Large intestine (tissue), 12 donors: Measurements from ENCODE around the gene CCDC186. TPM values are rescaled to one million over a fixed set of nuclear protein-coding genes. Genes with fewer than 3 reads are reported as not detected.

Experiments
- DNase-seq, 2 donors: peaks; one replicate each; pipeline versions ENCODE4 v3.0.0 to v3.0.0-alpha.2; 2013
- H3K27ac ChIP-seq: one replicate; pipeline ENCODE4 v1.5.1; 2013; ENCODE audit warnings: low read length
- H3K27me3 ChIP-seq: 2 replicates; pipeline ENCODE4 v1.6.1; 2013; ENCODE audit warnings: low read length; ENCODE audit not compliant: control insufficient read depth, insufficient read depth
- H3K36me3 ChIP-seq: 2 replicates; pipeline ENCODE4 v1.6.1; 2013; ENCODE audit warnings: low read length; ENCODE audit not compliant: control insufficient read depth, insufficient read depth
- H3K4me1 ChIP-seq: one replicate; pipeline ENCODE4 v1.6.1; 2013; ENCODE audit warnings: low read length; ENCODE audit not compliant: control insufficient read depth, insufficient read depth
- H3K4me3 ChIP-seq: one replicate; pipeline ENCODE4 v1.5.1; 2013; ENCODE audit warnings: low read length
- H3K9me3 ChIP-seq: one replicate; pipeline ENCODE4 v1.6.1; 2013; ENCODE audit warnings: mild to moderate bottlenecking, low read depth, low read length, moderate library complexity; ENCODE audit not compliant: control insufficient read depth
- WGBS: methylation state at CpG from one replicate; pipeline ENCODE4 v1.1.5; 2013; ENCODE audit warnings: low lambda C conversion rate; ENCODE audit not compliant: insufficient coverage; 5-methylcytosine and 5-hydroxymethylcytosine counted together
- long read RNA-seq, 11 donors: transcript quantifications; one replicate each; lab custom pipeline, GENCODE V29; 2026
- polyA plus RNA-seq: library from polyadenylated mRNA; unstranded; fragments of 120-200 nt; gene quantifications from one replicate; pipeline ENCODE4 v1.2.1, GENCODE V29; 2013

CCDC186 gene
- polyA plus RNA-seq = 34.0 TPM
- long read RNA-seq, donor 1, transcript CCDC186-202 (2 exons, 1,928 nt) = major isoform, 7 of 7 reads
- long read RNA-seq, donor 1, partial matches to known transcripts = 0 of 7 reads
- long read RNA-seq, donor 1, other reads (novel, unspliced or antisense) = 0 of 7 reads
- long read RNA-seq, donor 2, transcript CCDC186-202 (2 exons, 1,928 nt) = major isoform, 7 of 7 reads
- long read RNA-seq, donor 2, partial matches to known transcripts = 0 of 7 reads
- long read RNA-seq, donor 2, other reads (novel, unspliced or antisense) = 0 of 7 reads
- long read RNA-seq, donor 3 = 0 reads
- long read RNA-seq, donor 4 = 0 reads
- long read RNA-seq, donor 5, partial matches to known transcripts = 0 of 1 reads
- long read RNA-seq, donor 5, other reads (novel, unspliced or antisense) = 0 of 1 reads
- long read RNA-seq, donor 6, partial matches to known transcripts = 0 of 4 reads
- long read RNA-seq, donor 6, other reads (novel, unspliced or antisense) = 0 of 4 reads
- long read RNA-seq, donor 7, partial matches to known transcripts = 0 of 2 reads
- long read RNA-seq, donor 7, other reads (novel, unspliced or antisense) = 0 of 2 reads
- long read RNA-seq, donor 8, transcript CCDC186-202 (2 exons, 1,928 nt) = major isoform, 7 of 55 reads
- long read RNA-seq, donor 8, transcript CCDC186-201 (3 exons, 2,035 nt) = minor isoform, 5 of 55 reads
- long read RNA-seq, donor 8, partial matches to known transcripts = 43 of 55 reads
- long read RNA-seq, donor 8, other reads (novel, unspliced or antisense) = 0 of 55 reads
- long read RNA-seq, donor 9, transcript CCDC186-202 (2 exons, 1,928 nt) = major isoform, 6 of 6 reads
- long read RNA-seq, donor 9, partial matches to known transcripts = 0 of 6 reads
- long read RNA-seq, donor 9, other reads (novel, unspliced or antisense) = 0 of 6 reads
- long read RNA-seq, donor 10, transcript CCDC186-202 (2 exons, 1,928 nt) = major isoform, 5 of 6 reads
- long read RNA-seq, donor 10, partial matches to known transcripts = 0 of 6 reads
- long read RNA-seq, donor 10, other reads (novel, unspliced or antisense) = 0 of 6 reads
- long read RNA-seq, donor 11, full-length matches to known transcripts = 9 of 9 reads
- long read RNA-seq, donor 11, partial matches to known transcripts = 0 of 9 reads
- long read RNA-seq, donor 11, other reads (novel, unspliced or antisense) = 0 of 9 reads

- Histone ChIP-seq H3K4me3 (peak within 1 kb of the TSS; percentile 95), H3K4me1 (peaks cover 3% of the 10 kb centered on the region), H3K27ac (peak within 1 kb of the TSS; percentile 96), H3K9me3 (peaks cover 5% of the 10 kb centered on the region), H3K36me3 (no peaks in the 10 kb centered on the region), H3K27me3 (no peaks in the 10 kb centered on the region)
- WGBS = 0% methylated on average over 2 of the region's 49 CpGs
- DNase-seq = peak; percentile 98 to 99
These were observed at the start of gene CCDC186 for GRCh38 chr10:114173921-114174694. Gene CCDC186 (minus strand): TSS chr10:114174203. CDS start chr10:114163268, 10,935 bp downstream.

DNA sequence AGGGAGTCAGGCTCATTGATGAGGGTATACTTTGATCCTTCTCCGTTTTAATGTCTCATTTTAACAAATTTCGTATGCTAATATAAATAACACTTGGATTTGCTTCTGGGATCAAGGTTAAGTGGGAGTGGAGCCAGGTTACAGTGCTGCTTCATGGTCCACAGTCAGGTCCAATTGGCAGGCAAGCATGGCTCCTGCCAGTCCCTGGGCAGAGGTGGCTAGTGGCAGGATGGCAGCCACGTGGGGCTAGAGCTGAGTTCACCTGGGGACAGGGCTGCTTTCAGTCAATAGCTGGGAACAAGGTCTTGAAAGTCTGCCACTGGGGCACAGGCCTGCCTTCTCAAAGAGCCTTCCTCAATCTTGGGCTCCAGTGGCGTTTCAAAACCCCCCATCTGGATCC is 49.1 kb upstream of the CCDC186 start:
- H3K27me3 ChIP-seq = peaks cover 5% of the 10 kb centered on the region
- DNase-seq = no peak
- H3K9me3 ChIP-seq = no peaks in the 10 kb centered on the region
- H3K4me1 ChIP-seq = no peaks in the 10 kb centered on the region
- no peak overlapping the region for H3K4me3 ChIP-seq
- no CpG with 5 or more reads among the region's 4 CpGs for WGBS
- no peak overlapping the region for H3K27ac ChIP-seq
- no peaks in the 10 kb centered on the region for H3K36me3 ChIP-seq

DNA sequence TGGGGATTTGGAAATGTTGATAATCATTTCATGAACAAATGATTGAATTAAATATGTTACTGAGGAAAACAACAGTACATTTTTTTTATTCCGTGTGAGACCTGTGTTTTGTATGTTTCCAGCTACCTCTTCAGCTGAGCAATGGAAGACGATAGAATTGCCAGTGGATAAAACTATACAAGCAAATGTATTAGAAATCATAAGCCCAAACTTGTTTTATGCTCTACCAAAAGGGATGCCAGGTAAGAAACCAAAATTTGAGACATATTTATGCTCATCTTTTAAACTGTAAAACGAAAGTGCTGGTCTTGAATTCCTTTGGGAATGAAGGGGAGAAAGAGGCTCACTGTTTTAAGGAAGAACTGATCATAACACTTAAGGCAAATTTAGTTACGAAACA is 47.2 kb upstream of the CCDC186 start:
- 72% methylated on average over 2 of the region's 4 CpGs for WGBS
- Histone ChIP-seq H3K36me3 (no peaks in the 10 kb centered on the region), H3K27me3 (peaks cover 5% of the 10 kb centered on the region), H3K27ac (no peak overlapping the region), H3K9me3 (no peaks in the 10 kb centered on the region), H3K4me3 (no peak overlapping the region), H3K4me1 (no peaks in the 10 kb centered on the region)
- DNase-seq = no peak

- no peaks in the 10 kb centered on the region for H3K4me1 ChIP-seq
- no peak overlapping the region for H3K4me3 ChIP-seq
- peaks cover 5% of the 10 kb centered on the region for H3K27me3 ChIP-seq
- no peak overlapping the region for H3K27ac ChIP-seq
- no CpG with 5 or more reads among the region's 2 CpGs for WGBS
- DNase-seq = no peak
- no peaks in the 10 kb centered on the region for H3K9me3 ChIP-seq
- no peaks in the 10 kb centered on the region for H3K36me3 ChIP-seq
These were observed 46.3 kb upstream of the CCDC186 start for GRCh38 chr10:114220281-114220680.

GRCh38 chr10:114215033-114215432 is 41.0 kb upstream of the CCDC186 start:
- DNase-seq = no peak
- Histone ChIP-seq H3K27ac (no peak overlapping the region), H3K4me1 (no peaks in the 10 kb centered on the region), H3K4me3 (no peak overlapping the region), H3K9me3 (no peaks in the 10 kb centered on the region), H3K27me3 (peaks cover 2% of the 10 kb centered on the region), H3K36me3 (no peaks in the 10 kb centered on the region)
- WGBS = 83% methylated on average over 1 of the region's 1 CpG

DNA sequence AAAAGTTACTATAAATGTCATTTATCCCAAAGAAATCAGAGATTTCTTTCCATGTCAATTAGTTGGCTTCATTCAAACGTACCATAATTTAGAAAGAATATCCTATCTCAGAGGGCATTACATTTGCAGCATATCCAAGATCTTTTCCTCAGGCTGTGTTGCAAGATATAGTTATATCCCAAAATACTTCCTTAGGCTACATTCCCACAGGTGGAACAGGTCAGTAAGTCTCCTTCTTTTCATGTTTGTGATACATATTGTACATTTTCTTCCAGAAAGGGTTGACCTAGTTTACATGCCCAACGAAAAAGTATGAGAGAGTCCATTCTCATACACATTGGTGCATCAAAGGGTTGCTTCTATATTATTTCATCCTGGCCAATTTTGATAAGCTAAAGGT is 38.1 kb upstream of the CCDC186 start:
- H3K4me1 ChIP-seq = no peaks in the 10 kb centered on the region
- DNase-seq = no peak
- no peak overlapping the region for H3K27ac ChIP-seq
- H3K9me3 ChIP-seq = no peaks in the 10 kb centered on the region
- H3K27me3 ChIP-seq = peaks cover 2% of the 10 kb centered on the region
- no CpG with 5 or more reads among the region's 2 CpGs for WGBS
- no peak overlapping the region for H3K4me3 ChIP-seq
- no peaks in the 10 kb centered on the region for H3K36me3 ChIP-seq

DNA sequence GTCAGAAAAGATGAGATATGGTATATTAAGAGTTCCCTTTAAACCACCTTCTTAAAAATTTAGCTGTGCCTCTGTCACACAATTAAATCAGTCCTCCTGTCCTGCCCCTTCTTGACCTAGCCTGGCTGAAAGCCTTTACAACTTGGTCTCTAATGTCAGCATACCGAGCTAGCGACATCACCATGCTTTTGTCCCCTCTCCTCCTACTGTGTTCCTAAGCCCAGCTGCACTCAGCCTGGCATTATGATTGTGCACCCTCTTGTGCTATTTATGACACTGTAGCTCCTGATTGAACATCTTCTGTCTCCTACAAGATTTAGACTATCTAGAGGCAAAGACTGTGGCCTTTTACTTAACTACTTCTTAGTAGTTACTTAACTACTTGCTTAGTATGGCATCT is 34.3 kb upstream of the CCDC186 start:
- H3K4me1 ChIP-seq = no peaks in the 10 kb centered on the region
- H3K4me3 ChIP-seq = no peak overlapping the region
- WGBS = 83% methylated on average over 2 of the region's 2 CpGs

DNA sequence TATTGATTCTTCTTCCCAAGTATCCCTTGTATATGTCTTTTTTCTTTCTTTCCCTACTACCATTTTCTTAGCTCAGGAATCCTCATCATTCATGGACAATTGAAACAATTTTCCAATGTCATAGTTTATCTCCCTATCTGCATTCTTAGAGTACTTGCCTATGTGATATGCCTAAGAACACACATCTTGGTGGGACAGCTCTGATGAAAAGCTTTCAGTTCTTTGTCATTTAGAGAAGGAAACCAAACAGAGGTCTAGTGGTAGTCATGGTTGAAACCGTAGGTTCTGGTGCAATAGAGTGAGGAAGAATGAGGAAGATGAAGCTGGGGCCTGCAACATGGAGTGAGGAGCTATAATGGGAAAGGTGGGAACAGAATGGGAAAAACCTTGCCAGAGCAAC is 33.3 kb upstream of the CCDC186 start:
- Histone ChIP-seq H3K9me3 (no peaks in the 10 kb centered on the region), H3K27ac (no peak overlapping the region), H3K36me3 (no peaks in the 10 kb centered on the region), H3K4me1 (no peaks in the 10 kb centered on the region), H3K27me3 (no peaks in the 10 kb centered on the region), H3K4me3 (no peak overlapping the region)
- 100% methylated on average over 1 of the region's 1 CpG for WGBS
- no peak for DNase-seq

More for the DNA sequence above, 34.3 kb upstream of the CCDC186 start:
- no peaks in the 10 kb centered on the region for H3K36me3 ChIP-seq
- H3K27ac ChIP-seq = no peak overlapping the region
- peaks cover 1% of the 10 kb centered on the region for H3K27me3 ChIP-seq
- H3K9me3 ChIP-seq = no peaks in the 10 kb centered on the region
- DNase-seq = no peak

- Histone ChIP-seq H3K4me3 (no peak overlapping the region), H3K27me3 (no peaks in the 10 kb centered on the region), H3K4me1 (no peaks in the 10 kb centered on the region), H3K36me3 (no peaks in the 10 kb centered on the region), H3K9me3 (no peaks in the 10 kb centered on the region), H3K27ac (no peak overlapping the region)
- WGBS = 50% methylated on average over 2 of the region's 2 CpGs
- DNase-seq = peak; percentile 2 to 9
These were observed 32.9 kb upstream of the CCDC186 start for GRCh38 chr10:114206902-114207301.
